GM10266 (cell line): Measurements from ENCODE around the gene MROH7.

ENCODE experiments used
- DNase-seq: peaks from one replicate; pipeline ENCODE4 v3.0.0; 2012; ENCODE audit errors: extremely low spot score
- CTCF ChIP-seq: IDR thresholded peaks from 2 replicates; pipeline ENCODE4 v1.5.1; 2012; ENCODE audit warnings: mild to moderate bottlenecking, low read depth; ENCODE audit not compliant: control insufficient read depth, insufficient read depth; ENCODE audit errors: missing control alignments

MROH7 gene

GRCh38 chr1:54600947-54601721 is 40.5 kb upstream of the MROH7 start:
- DNase-seq, result no peak
- no peak for TF ChIP-seq CTCF

- no peak for DNase-seq
- TF ChIP-seq CTCF, result no peak
These were observed 39.9 kb upstream of the MROH7 start for GRCh38 chr1:54601730-54602129.

- no peak for TF ChIP-seq CTCF
- DNase-seq, result no peak
These were observed 39.0 kb upstream of the MROH7 start for GRCh38 chr1:54602554-54602953.

- TF ChIP-seq CTCF, result no peak
- DNase-seq, result no peak
These were observed 38.3 kb upstream of the MROH7 start for GRCh38 chr1:54603241-54603640.

- TF ChIP-seq CTCF, result no peak
- no peak for DNase-seq
These were observed 37.5 kb upstream of the MROH7 start for GRCh38 chr1:54604051-54604450.

GRCh38 chr1:54604572-54605370 is 36.8 kb upstream of the MROH7 start:
- no peak for TF ChIP-seq CTCF
- no peak for DNase-seq
